ENCODE data around the gene SLC29A3.

SLC29A3 gene

GRCh38 chr10:71370031-71370430 lies 51.0 kb downstream of the SLC29A3 start:
- no peak for DNase-seq (ENCODE audit: low spot score)

GRCh38 chr10:71371750-71372166 lies 52.7 kb downstream of the SLC29A3 start:
- DNase-seq (ENCODE audit: low spot score) = no peak

- no peak for DNase-seq (ENCODE audit: low spot score)
Measured at GRCh38 chr10:71372882-71373495, 53.9 kb downstream of the SLC29A3 start.

DNA sequence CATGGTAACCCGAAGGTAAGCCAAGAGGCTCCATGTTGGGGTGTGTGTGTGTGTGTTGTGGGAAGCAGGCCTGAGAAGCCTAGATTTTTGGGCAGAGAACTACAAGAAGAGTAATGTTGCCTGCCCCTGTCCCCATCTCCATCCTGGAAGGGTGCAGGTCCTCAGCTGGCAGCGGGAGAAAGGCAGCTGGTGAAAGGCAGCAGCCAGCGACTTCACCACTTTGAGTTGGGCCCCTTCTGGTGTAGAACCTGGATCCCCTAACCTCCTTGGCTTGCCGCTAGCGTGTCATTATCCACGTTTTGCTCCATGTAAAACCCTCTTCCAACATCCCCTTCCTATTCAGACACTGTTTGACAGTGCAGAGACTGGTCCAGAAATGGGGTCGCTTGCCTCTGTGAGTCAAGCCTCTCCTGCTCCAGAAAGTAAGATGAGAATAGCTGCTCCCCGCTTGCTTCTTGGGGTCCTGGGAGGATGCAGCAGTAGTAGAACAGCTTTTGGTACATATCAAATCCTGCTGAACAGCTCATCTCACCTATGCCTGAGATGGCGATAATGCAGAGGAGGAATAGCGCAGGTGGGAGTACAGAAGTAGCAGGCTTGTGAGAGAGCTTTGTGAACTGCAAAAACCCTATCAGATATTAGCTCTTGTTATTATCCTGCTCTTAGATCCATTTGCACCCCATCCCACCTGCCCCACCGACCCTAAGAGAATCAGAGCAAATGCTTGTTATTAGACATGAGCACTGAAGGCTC lies 55.6 kb downstream of the SLC29A3 start:
- DNase-seq (ENCODE audit: low spot score) = no peak

- no peak for DNase-seq (ENCODE audit: low spot score)
Measured at GRCh38 chr10:71375952-71376351, 56.9 kb downstream of the SLC29A3 start.

GRCh38 chr10:71378336-71379117 lies 59.5 kb downstream of the SLC29A3 start:
- no peak for DNase-seq (ENCODE audit: low spot score)

DNA sequence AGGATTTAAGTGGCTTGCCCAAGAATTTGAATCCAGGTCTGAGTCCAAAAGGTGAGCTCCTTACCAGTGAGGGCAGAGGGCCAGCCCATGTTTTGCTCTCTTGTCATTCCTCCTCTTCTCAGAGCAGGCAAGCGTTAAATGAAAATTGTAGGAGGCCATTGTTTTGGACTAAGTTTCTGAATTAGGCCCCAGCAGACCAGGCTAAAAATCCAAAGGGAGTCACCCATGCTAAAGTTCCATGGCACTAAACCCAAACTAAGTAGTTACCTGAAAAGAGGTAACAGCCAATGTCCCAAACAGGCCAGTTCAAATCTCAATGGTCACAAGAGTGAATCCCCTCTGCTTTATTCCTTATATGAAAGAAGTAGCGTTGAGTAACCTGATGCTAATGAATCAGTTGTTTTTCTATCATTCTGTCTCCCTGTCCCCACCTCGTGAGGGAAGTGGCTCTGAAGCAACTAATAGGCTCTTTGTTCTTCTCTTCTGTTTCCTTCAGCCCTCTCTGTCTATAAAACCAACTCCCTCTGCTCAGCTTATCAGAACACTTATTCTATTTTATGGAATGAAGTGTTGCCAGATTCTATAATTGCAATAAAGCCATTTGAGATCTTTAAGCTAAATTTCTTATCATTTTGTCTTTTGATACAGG lies 60.2 kb downstream of the SLC29A3 start:
- no peak for DNase-seq (ENCODE audit: low spot score)

GRCh38 chr10:71380841-71381240 lies 61.8 kb downstream of the SLC29A3 start:
- DNase-seq (ENCODE audit: low spot score) = no peak

- DNase-seq (ENCODE audit: low spot score) = no peak
Measured at GRCh38 chr10:71381611-71382010, 62.6 kb downstream of the SLC29A3 start.

- no peak for DNase-seq (ENCODE audit: low spot score)
Measured at GRCh38 chr10:71382028-71382427, 63.0 kb downstream of the SLC29A3 start.

DNA sequence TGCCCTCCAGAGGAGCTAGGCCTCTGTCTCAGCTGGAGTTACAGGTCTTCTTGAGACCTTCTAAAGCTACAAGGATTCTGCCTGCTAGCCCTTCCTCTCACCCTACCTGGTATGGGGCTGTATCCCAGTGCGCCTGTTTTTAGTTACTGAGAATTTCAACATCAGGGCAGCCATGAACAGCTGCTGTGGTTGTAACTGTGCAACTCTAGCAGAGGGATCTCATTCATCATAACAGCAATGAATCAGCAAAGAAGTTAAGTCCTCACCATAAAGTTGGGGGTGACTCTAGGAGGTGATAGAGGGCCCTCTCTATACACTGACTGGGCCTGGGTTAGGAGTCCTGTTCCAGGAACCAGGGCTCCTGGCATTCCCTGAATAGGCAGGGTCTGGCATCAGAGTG lies 63.7 kb downstream of the SLC29A3 start:
- DNase-seq (ENCODE audit: low spot score) = no peak

- DNase-seq (ENCODE audit: low spot score) = peak; percentile 48
Measured at GRCh38 chr10:71383972-71384687, 65.1 kb downstream of the SLC29A3 start.

- no peak for DNase-seq (ENCODE audit: low spot score)
Measured at GRCh38 chr10:71388171-71388570, 69.1 kb downstream of the SLC29A3 start.

DNA sequence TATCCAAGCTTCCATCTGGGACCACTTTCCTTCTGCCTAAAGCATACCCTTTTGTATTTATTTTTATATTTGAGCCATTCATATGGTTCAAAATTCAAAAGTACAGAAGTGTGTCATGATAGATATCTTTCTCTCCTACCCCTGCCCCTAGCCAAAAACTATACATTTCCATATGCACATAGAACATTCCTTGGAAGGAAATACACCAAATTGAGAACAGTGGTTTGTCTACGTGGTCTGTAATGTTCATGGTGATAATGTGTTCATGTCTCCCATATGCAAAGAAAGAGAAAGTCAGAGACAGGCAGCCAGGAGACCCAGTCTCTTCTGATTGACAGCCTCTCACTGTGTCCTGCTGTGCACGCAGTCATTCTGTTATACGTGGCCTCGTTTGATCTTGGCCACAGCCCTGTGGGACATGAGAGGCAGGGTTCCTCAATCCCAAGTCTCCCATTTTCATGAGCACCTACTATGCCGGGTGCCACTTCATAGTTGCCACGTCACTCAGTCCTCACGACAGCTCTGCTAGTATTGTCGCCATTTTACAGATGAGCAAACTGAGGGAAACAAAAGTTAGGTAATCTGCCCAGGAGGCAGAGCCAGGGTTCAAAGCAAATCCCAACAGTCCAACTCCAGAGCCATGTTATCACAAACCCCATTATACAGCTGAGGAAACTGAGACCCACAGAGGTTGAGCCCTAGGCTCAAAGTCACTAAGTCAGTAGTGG lies 69.7 kb downstream of the SLC29A3 start:
- DNase-seq (ENCODE audit: low spot score) = no peak

GRCh38 chr10:71389768-71390460 lies 70.9 kb downstream of the SLC29A3 start:
- no peak for DNase-seq (ENCODE audit: low spot score)

DNA sequence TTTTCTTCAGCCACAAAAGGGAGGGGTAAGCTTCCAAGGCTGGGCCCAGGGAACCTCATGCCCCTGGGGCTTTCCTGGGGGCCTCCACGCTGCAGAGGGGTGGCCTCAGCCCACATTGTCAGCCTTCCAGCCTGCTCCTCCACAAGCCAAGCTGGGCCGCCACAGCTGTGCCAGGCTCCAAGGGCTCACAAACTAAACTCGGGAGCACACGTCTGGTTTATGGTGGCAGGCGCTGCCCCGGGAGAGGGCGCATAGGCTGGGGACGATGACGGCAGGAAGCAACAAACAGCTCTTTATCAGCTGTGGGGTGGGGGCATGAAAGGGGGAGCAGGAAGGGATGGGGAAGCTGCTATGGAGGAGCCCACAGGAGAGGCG lies 71.4 kb downstream of the SLC29A3 start:
- DNase-seq (ENCODE audit: low spot score) = no peak

DNA sequence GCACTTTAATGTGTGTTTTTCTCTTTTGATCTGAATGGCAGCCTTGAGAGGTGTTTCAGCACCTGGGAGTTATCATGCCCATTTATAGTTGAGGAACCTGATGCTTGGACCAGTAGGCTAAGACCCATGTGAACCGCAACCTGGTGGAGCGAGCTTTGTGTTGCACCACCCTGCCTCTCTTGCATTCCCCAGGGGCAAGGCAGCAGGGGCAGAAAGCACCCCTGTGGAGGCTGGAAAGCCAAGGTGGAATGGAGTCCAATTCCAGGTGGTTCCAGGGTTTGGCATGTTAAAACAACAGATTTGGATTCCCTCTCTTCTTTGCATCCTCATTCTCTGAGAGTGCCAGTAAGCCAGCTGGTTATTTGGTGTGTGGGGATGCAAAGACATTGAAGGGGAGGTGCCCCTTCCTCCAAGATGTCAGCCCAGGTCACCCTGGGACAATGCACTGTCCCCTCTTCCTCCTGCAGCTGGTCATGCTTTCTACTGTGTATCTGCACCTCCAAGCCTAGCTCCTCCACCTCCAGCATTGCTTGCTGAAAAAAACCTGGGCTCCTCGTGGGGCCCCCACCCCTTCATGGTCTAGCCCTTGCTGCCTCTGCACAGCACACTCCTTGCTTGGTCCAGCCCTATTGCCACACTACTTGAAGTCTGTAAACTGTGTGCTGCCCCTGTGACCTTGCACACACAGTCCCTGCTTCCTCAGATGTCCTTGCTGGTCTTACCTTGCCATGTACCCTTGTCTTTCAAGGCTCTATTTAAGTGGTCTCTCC lies 72.0 kb downstream of the SLC29A3 start:
- DNase-seq (ENCODE audit: low spot score) = no peak

GRCh38 chr10:71391701-71392100 lies 72.6 kb downstream of the SLC29A3 start:
- no peak for DNase-seq (ENCODE audit: low spot score)

DNA sequence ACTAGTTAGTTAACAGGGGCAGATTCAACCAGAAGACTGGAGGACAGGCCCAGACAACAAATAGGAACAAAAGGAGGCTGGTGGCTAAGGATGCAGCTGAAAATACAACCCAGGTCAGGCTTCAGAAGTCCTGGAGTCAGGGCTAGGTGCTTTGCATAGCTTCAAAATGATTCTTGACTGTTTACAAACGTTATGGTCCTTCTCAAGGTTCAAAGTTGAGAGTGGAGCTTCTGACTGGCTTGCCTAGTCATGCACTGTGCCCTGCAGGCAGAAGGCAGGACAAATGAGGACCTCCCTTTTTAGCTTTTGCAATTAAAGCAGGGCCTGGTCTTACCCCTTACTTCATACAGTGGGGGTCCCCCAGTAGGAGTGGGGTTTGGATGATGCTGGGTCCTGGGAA lies 73.2 kb downstream of the SLC29A3 start:
- DNase-seq (ENCODE audit: low spot score) = no peak

Measured in kidney tubule cell (primary cell).